C4-2B (cell line): ENCODE measurements around the gene DEK.
"Not testable (repeated sequence)": the region's sequence is repeated elsewhere in the genome, so short reads cannot be mapped to it uniquely, and the experiment has no call there.

Source experiments
- H3K27ac ChIP-seq: fragments of 450-650 bp; 2 replicates; pipeline ENCODE4 v1.5.1; 2017
- ZFX ChIP-seq: fragments of 450-650 bp; IDR thresholded peaks from 2 replicates; pipeline ENCODE4 v1.6.1; 2017
- TF ChIP-seq, protein P1 (sequence below): fragments of 450-650 bp; conservative IDR thresholded peaks from 2 replicates; pipeline ENCODE4 v1.5.1; 2017; ENCODE audit warnings: mild to moderate bottlenecking

Gene DEK, protein sequence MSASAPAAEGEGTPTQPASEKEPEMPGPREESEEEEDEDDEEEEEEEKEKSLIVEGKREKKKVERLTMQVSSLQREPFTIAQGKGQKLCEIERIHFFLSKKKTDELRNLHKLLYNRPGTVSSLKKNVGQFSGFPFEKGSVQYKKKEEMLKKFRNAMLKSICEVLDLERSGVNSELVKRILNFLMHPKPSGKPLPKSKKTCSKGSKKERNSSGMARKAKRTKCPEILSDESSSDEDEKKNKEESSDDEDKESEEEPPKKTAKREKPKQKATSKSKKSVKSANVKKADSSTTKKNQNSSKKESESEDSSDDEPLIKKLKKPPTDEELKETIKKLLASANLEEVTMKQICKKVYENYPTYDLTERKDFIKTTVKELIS

DNA sequence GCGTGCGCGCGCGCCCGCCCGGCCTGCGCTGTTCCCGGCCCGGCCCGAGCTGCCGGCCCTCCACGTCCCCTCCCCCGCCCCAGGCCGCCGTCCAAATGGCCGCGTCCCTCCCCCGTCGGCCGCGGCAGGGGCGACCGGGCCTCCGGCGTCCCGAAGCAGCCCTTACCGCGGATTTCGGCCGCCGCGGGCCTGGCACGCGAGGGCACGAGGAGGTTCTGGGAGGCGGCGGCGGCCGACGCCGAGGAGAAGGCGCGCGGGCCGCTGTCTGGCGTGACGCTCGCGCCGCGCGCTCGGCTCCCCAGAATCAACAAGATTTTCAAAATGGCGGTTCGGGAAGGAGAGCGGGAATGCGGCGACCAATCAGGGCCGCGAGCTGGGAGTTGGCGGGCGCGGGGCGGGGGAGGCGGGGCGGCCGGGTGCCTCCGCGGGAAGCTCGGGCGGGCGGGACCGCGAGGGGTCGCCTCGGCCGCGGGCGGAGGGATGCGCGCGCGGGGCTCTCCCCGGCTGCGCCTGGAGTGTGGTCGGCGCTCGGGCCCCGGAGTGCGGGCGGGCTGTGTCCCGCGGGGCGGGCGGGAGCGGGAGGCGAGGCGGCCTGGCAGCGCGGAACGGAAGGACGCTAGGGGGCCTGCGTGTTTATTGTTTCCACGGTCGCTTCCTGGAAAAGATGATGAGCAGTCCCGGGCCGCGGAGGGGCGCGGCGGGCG lies at the start of gene DEK:
TSS of gene DEK (minus strand) at position 312 of the 704 bp plus-strand sequence. CDS start 543 bp downstream, outside the sequence.
- peak within 1 kb of the TSS; percentile 89 for H3K27ac ChIP-seq
- TF ChIP-seq, protein P1, sequence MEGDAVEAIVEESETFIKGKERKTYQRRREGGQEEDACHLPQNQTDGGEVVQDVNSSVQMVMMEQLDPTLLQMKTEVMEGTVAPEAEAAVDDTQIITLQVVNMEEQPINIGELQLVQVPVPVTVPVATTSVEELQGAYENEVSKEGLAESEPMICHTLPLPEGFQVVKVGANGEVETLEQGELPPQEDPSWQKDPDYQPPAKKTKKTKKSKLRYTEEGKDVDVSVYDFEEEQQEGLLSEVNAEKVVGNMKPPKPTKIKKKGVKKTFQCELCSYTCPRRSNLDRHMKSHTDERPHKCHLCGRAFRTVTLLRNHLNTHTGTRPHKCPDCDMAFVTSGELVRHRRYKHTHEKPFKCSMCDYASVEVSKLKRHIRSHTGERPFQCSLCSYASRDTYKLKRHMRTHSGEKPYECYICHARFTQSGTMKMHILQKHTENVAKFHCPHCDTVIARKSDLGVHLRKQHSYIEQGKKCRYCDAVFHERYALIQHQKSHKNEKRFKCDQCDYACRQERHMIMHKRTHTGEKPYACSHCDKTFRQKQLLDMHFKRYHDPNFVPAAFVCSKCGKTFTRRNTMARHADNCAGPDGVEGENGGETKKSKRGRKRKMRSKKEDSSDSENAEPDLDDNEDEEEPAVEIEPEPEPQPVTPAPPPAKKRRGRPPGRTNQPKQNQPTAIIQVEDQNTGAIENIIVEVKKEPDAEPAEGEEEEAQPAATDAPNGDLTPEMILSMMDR, result peak; percentile 79
- peak; percentile 89 for TF ChIP-seq ZFX

DNA sequence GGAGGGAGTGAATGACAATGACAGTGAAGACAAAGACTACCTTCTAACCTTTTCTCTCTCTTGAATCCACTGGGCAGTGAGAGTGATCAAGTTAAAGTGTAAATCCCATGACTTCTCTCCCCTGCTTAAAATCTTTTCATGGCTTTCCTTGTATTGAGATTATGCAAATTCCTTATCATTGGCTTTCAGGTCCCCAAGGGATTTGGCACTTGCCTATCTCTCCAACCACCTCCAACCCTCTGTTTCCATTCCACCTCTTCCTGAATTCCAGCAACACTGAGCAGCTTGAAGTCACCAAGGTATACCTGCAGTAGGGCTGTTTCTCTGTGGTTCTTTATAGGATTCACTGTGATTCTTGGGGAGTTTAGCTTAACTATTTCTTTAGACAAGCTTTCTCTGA lies 48.0 kb upstream of the DEK start:
- TF ChIP-seq, protein P1, result no peak
- no peak for TF ChIP-seq ZFX
- no peak overlapping the region for H3K27ac ChIP-seq

DNA sequence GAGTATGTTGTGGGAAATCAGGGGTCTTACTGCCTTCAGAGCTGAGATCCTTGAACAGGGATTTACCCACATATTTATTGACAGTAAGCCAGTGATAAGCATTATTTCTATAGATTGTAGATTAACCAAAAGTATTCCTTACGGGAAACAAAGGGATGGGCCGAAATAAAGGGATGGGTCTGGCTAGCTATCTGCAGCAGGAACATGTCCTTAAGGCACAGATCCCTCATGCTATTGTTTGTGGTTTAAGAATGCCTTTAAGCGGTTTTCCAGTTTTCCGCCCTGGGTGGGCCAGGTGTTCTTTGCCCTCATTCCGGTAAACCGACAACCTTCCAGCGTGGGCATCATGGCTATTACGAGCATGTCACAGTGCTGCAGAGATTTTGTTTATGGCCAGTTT lies 45.7 kb upstream of the DEK start:
- H3K27ac ChIP-seq, result not testable (repeated sequence)

GRCh38 chr6:18309046-18309445 lies 44.7 kb upstream of the DEK start:
- TF ChIP-seq, protein P1, result no peak
- no peak for TF ChIP-seq ZFX
- no peak overlapping the region for H3K27ac ChIP-seq

DNA sequence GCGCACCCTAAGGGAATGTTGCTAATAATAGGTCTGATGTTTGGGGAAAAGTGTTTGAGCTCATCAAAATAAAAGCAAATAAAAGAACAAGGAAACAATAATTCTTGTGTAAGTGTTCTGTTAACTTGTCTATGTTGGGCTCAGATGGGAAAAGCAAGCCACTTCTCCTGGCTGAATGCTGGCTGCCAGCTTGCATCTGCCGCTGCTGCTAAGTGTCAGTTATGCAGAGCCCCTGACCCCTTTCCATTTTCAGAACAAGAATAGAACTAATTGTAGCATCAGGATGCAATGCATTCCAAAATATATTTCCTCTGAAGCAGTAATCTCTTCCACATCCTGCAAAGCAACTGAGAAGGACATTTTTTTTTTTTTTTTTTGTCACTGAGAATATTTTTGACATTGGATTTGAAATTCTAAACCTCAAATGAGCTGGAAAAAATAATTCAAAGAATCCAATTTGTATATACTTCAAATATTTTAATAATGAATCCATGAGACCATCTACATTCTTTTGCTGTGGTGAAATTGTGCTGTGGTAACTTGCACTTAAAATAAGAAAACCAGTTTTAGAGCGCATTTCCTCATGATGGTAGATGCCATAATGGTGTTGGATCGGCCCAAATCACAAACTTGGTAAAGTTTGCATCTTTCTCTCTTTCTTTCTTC lies 43.9 kb upstream of the DEK start:
- H3K27ac ChIP-seq, result no peak overlapping the region
- no peak for TF ChIP-seq ZFX

DNA sequence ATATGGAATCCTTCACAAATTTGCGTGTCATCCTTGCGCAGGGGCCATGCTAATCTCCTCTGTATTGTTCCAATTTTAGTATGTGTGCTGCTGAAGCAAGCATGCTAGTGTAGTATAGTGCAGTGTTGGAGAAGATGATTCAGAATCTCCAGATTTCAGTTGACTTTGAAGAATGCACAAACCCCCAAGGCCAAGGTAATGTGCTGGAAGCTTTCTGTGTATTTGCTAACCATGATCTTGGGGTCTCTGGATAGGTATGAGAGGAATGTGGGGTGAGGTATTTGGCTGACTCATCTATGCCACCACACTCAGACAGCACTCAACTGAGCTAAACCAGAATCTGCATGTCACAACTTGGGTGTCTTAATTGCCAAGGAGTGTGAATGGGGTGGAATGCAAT lies 42.6 kb upstream of the DEK start:
- no peak for TF ChIP-seq ZFX
- TF ChIP-seq, protein P1, result no peak
- H3K27ac ChIP-seq, result no peak overlapping the region

DNA sequence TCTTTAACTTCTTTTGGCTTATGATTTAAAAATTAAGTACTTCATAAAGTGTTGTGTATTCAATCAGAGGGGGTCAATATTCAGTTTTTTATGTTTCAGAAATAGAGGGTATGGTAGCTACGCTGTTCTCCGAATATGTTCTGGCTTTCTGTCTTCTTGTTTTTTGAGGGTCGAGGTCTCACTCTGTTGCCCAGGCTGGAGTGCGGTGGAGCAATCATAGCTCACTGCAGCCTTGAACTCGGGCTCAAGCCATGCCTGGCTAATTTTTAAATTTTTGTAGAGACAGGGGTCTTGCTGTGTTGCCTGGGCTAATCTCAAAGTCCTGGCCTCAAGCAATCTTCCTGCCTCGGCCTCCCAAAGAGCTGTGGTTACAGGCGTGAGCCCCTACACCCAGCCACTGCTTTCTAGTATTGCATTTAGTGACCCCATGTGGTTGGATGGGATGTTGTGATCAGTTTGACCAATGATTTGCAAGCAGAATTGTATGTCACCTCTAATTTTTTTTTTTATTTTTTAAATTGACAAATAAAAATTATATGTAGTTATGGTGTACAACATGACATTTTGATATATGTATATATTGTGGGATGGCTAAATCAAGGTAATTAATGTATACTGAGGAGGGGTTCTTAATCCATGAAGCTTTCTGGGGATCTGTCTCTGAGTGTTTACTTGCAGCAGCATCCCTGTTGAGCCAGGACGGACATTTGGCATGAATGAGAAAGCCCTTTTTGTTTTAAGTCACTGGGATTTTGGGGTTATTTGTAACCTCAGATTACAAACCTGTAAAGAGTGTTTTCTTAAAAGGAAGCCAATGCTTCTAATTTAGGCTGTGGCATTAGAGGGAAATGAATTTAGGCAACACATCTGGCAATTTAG lies 38.5 kb upstream of the DEK start:
- no peak overlapping the region for H3K27ac ChIP-seq
- TF ChIP-seq, protein P1, result peak; percentile 15
- TF ChIP-seq ZFX, result no peak
